Stimulated activated memory B cell treated with anti-CD40 and anti-IgM and Interleukin-4, amounts not matched to agents 10 μg/mL and 1 μg/mL and 100 μg/mL, for 72 hours (primary cell): Measurements from ENCODE around the gene RPL4.

Source experiments
- ATAC-seq: fragments of 150-1000 bp; cut with Tn5 transposase; 2 replicates; pipeline ENCODE4 v1.10.0; 2021
- H3K27ac Mint-ChIP-seq: one replicate; pipeline ENCODE4 v1.8.0; 2022; ENCODE audit warnings: mild to moderate bottlenecking, mixed read lengths
- H3K27me3 Mint-ChIP-seq: one replicate; pipeline ENCODE4 v1.8.0; 2022; ENCODE audit warnings: mixed read lengths
- H3K36me3 Mint-ChIP-seq: one replicate; pipeline ENCODE4 v1.8.0; 2022; ENCODE audit warnings: mixed read lengths
- H3K4me1 Mint-ChIP-seq: one replicate; pipeline ENCODE4 v1.8.0; 2022; ENCODE audit warnings: mixed read lengths
- H3K4me3 Mint-ChIP-seq: one replicate; pipeline ENCODE4 v1.8.0; 2022; ENCODE audit warnings: mild to moderate bottlenecking, moderate library complexity, mixed read lengths
- H3K9me3 Mint-ChIP-seq: one replicate; pipeline ENCODE4 v1.8.0; 2022; ENCODE audit warnings: mixed read lengths

The RPL4 gene

GRCh38 chr15:66498501-66499386 lies 5.9 kb downstream of the RPL4 start:
- Mint-ChIP-seq H3K4me1 (peaks cover 62% of the 10 kb centered on the region), H3K36me3 (peaks cover 54% of the 10 kb centered on the region), H3K9me3 (no peaks in the 10 kb centered on the region), H3K27ac (peak overlapping the region; percentile 98), H3K27me3 (no peaks in the 10 kb centered on the region), H3K4me3 (no peak overlapping the region)
- no peak for ATAC-seq

GRCh38 chr15:66497502-66498455 lies 6.9 kb downstream of the RPL4 start, which contains the start of gene SNAPC5:
TSS of gene SNAPC5 (minus strand) at chr15:66497762. CDS start at chr15:66497731, 31 bp downstream.
- Mint-ChIP-seq H3K4me3 (peak within 1 kb of the TSS; percentile 96), H3K9me3 (no peaks in the 10 kb centered on the region), H3K36me3 (peaks cover 53% of the 10 kb centered on the region), H3K4me1 (peaks cover 52% of the 10 kb centered on the region), H3K27me3 (no peaks in the 10 kb centered on the region), H3K27ac (peak within 1 kb of the TSS; percentile 98)
- peak; percentile 98 for ATAC-seq

- Mint-ChIP-seq H3K4me3 (peak overlapping the region; percentile 96), H3K36me3 (peaks cover 51% of the 10 kb centered on the region), H3K27ac (peak overlapping the region; percentile 98), H3K9me3 (no peaks in the 10 kb centered on the region), H3K4me1 (peaks cover 46% of the 10 kb centered on the region), H3K27me3 (no peaks in the 10 kb centered on the region)
- ATAC-seq, result peak; percentile 62
These were observed 7.6 kb downstream of the RPL4 start for GRCh38 chr15:66496951-66497501.

GRCh38 chr15:66494262-66494661 lies 10.4 kb downstream of the RPL4 start:
- Mint-ChIP-seq H3K27ac (no peak overlapping the region), H3K27me3 (no peaks in the 10 kb centered on the region), H3K4me3 (no peak overlapping the region), H3K36me3 (peaks cover 39% of the 10 kb centered on the region), H3K4me1 (peaks cover 33% of the 10 kb centered on the region), H3K9me3 (no peaks in the 10 kb centered on the region)
- no peak for ATAC-seq

- H3K4me1 Mint-ChIP-seq, result peaks cover 18% of the 10 kb centered on the region
- peaks cover 39% of the 10 kb centered on the region for H3K36me3 Mint-ChIP-seq
- no peak for ATAC-seq
- no peak overlapping the region for H3K4me3 Mint-ChIP-seq
- no peaks in the 10 kb centered on the region for H3K9me3 Mint-ChIP-seq
- no peak overlapping the region for H3K27ac Mint-ChIP-seq
- no peaks in the 10 kb centered on the region for H3K27me3 Mint-ChIP-seq
These were observed 12.8 kb downstream of the RPL4 start for GRCh38 chr15:66491846-66492245.

- Mint-ChIP-seq H3K9me3 (no peaks in the 10 kb centered on the region), H3K36me3 (peaks cover 40% of the 10 kb centered on the region), H3K4me1 (peaks cover 3% of the 10 kb centered on the region), H3K27ac (peak overlapping the region; percentile 35), H3K4me3 (no peak overlapping the region), H3K27me3 (no peaks in the 10 kb centered on the region)
- no peak for ATAC-seq
These were observed 15.4 kb downstream of the RPL4 start for GRCh38 chr15:66489179-66489791.

- no peaks in the 10 kb centered on the region for H3K9me3 Mint-ChIP-seq
- no peaks in the 10 kb centered on the region for H3K27me3 Mint-ChIP-seq
- H3K36me3 Mint-ChIP-seq, result peaks cover 35% of the 10 kb centered on the region
- no peaks in the 10 kb centered on the region for H3K4me1 Mint-ChIP-seq
- ATAC-seq, result no peak
- no peak overlapping the region for H3K27ac Mint-ChIP-seq
- no peak overlapping the region for H3K4me3 Mint-ChIP-seq
These were observed 16.1 kb downstream of the RPL4 start for GRCh38 chr15:66488525-66488924.

- Mint-ChIP-seq H3K4me1 (no peaks in the 10 kb centered on the region), H3K27ac (no peak overlapping the region), H3K36me3 (peaks cover 42% of the 10 kb centered on the region)
These were observed 17.8 kb downstream of the RPL4 start for GRCh38 chr15:66486887-66487286.

GRCh38 chr15:66484539-66485112 lies 20.0 kb downstream of the RPL4 start:
- Mint-ChIP-seq H3K9me3 (no peaks in the 10 kb centered on the region), H3K27me3 (no peaks in the 10 kb centered on the region), H3K4me3 (no peak overlapping the region), H3K4me1 (no peaks in the 10 kb centered on the region), H3K27ac (no peak overlapping the region), H3K36me3 (peaks cover 50% of the 10 kb centered on the region)
- ATAC-seq, result no peak

More at GRCh38 chr15:66486887-66487286, 17.8 kb downstream of the RPL4 start:
- Mint-ChIP-seq H3K9me3 (no peaks in the 10 kb centered on the region), H3K27me3 (no peaks in the 10 kb centered on the region), H3K4me3 (no peak overlapping the region)
- no peak for ATAC-seq

GRCh38 chr15:66483131-66483566 lies 21.5 kb downstream of the RPL4 start:
- Mint-ChIP-seq H3K9me3 (no peaks in the 10 kb centered on the region), H3K27me3 (no peaks in the 10 kb centered on the region), H3K36me3 (peaks cover 52% of the 10 kb centered on the region), H3K27ac (no peak overlapping the region), H3K4me1 (no peaks in the 10 kb centered on the region), H3K4me3 (no peak overlapping the region)
- ATAC-seq, result no peak

GRCh38 chr15:66482539-66482938 lies 22.1 kb downstream of the RPL4 start:
- H3K4me3 Mint-ChIP-seq, result no peak overlapping the region
- ATAC-seq, result no peak
- H3K9me3 Mint-ChIP-seq, result no peaks in the 10 kb centered on the region
- no peaks in the 10 kb centered on the region for H3K27me3 Mint-ChIP-seq
- H3K27ac Mint-ChIP-seq, result no peak overlapping the region
- peaks cover 45% of the 10 kb centered on the region for H3K36me3 Mint-ChIP-seq
- H3K4me1 Mint-ChIP-seq, result no peaks in the 10 kb centered on the region

GRCh38 chr15:66481107-66481856 lies 23.4 kb downstream of the RPL4 start:
- no peak for ATAC-seq
- no peaks in the 10 kb centered on the region for H3K9me3 Mint-ChIP-seq
- peaks cover 4% of the 10 kb centered on the region for H3K4me1 Mint-ChIP-seq
- H3K4me3 Mint-ChIP-seq, result no peak overlapping the region
- H3K36me3 Mint-ChIP-seq, result peaks cover 42% of the 10 kb centered on the region
- H3K27ac Mint-ChIP-seq, result no peak overlapping the region
- no peaks in the 10 kb centered on the region for H3K27me3 Mint-ChIP-seq

GRCh38 chr15:66480267-66480666 lies 24.4 kb downstream of the RPL4 start:
- H3K27me3 Mint-ChIP-seq, result no peaks in the 10 kb centered on the region
- peaks cover 9% of the 10 kb centered on the region for H3K4me1 Mint-ChIP-seq
- H3K9me3 Mint-ChIP-seq, result no peaks in the 10 kb centered on the region
- H3K36me3 Mint-ChIP-seq, result peaks cover 46% of the 10 kb centered on the region
- no peak overlapping the region for H3K4me3 Mint-ChIP-seq
- H3K27ac Mint-ChIP-seq, result no peak overlapping the region
- ATAC-seq, result no peak

GRCh38 chr15:66477011-66477410 lies 27.6 kb downstream of the RPL4 start:
- H3K4me3 Mint-ChIP-seq, result no peak overlapping the region
- H3K27ac Mint-ChIP-seq, result peak overlapping the region; percentile 64
- peaks cover 16% of the 10 kb centered on the region for H3K4me1 Mint-ChIP-seq
- H3K9me3 Mint-ChIP-seq, result no peaks in the 10 kb centered on the region
- ATAC-seq, result no peak
- H3K27me3 Mint-ChIP-seq, result no peaks in the 10 kb centered on the region
- peaks cover 32% of the 10 kb centered on the region for H3K36me3 Mint-ChIP-seq
